NCI-H2029 (cell line): ENCODE measurements around the gene GALR2.

Source experiments
- DNase-seq: peaks from one replicate; lab custom pipeline; 2025; lab: John Stamatoyannopoulos, UW

The GALR2 gene

GRCh38 chr17:76092526-76093413, 18.2 kb downstream of the GALR2 start:
- no peak for DNase-seq

GRCh38 chr17:76094046-76094445, 19.5 kb downstream of the GALR2 start:
- DNase-seq = no peak

- no peak for DNase-seq
Measured at GRCh38 chr17:76095943-76096342, 21.4 kb downstream of the GALR2 start.

- DNase-seq = no peak
Measured at GRCh38 chr17:76097716-76098295, 23.2 kb downstream of the GALR2 start.

- no peak for DNase-seq
Measured at GRCh38 chr17:76102944-76103273, 28.3 kb downstream of the GALR2 start.

- DNase-seq = peak; percentile 74
Measured at GRCh38 chr17:76103274-76104139, 28.9 kb downstream of the GALR2 start, which contains the start of gene EXOC7. EXOC7 (minus strand) TSS chr17:76103787; CDS start chr17:76103692, 95 bp downstream.

- no peak for DNase-seq
Measured at GRCh38 chr17:76104140-76104895, 29.7 kb downstream of the GALR2 start.

GRCh38 chr17:76104896-76105231, 30.3 kb downstream of the GALR2 start:
- DNase-seq = no peak

- DNase-seq = no peak
Measured at GRCh38 chr17:76106703-76107102, 32.1 kb downstream of the GALR2 start.

GRCh38 chr17:76107509-76107908, 32.9 kb downstream of the GALR2 start:
- DNase-seq = no peak

- no peak for DNase-seq
Measured at GRCh38 chr17:76111956-76112355, 37.4 kb downstream of the GALR2 start.

- DNase-seq = no peak
Measured at GRCh38 chr17:76115138-76115754, 40.7 kb downstream of the GALR2 start.

- no peak for DNase-seq
Measured at GRCh38 chr17:76119409-76120371, 45.1 kb downstream of the GALR2 start.

GRCh38 chr17:76120658-76121008, 46.1 kb downstream of the GALR2 start:
- DNase-seq = no peak

GRCh38 chr17:76121932-76122430, 47.4 kb downstream of the GALR2 start:
- no peak for DNase-seq

GRCh38 chr17:76122431-76123190, 48.0 kb downstream of the GALR2 start:
- no peak for DNase-seq

GRCh38 chr17:76123191-76123499, 48.6 kb downstream of the GALR2 start:
- DNase-seq = no peak

GRCh38 chr17:76123749-76124581, 49.4 kb downstream of the GALR2 start:
- DNase-seq = no peak
